Cardiac septum (tissue), 1 donor: Measurements from ENCODE around the gene BFAR. TPM values are rescaled to one million over a fixed set of nuclear protein-coding genes. Genes with fewer than 3 reads are reported as not detected.

Experiments
- DNase-seq: peaks from one replicate; pipeline ENCODE4 v3.0.0-alpha.2; 2020; ENCODE audit warnings: low spot score
- intact Hi-C: fragments of 100-400 bp; cut with DNase I; formaldehyde crosslinking; loops from one replicate; pipeline ENCODE4 v1.14.0; 2022
- long read RNA-seq: library from polyadenylated mRNA; unstranded; transcript quantifications from one replicate; pipeline ENCODE4 v2.0.0, GENCODE V29; 2021
- total RNA-seq: library from RNA; stranded (reverse); fragmentation: NEBNext Ultra II Directional; extraction: Animal tissue kit (Norgen Biotek cat#: 25700); gene quantifications from one replicate; pipeline ENCODE4 v1.2.1, GENCODE V29; 2021
- donor health status: DM: no; HTN: no; CAD: no.

BFAR gene, protein sequence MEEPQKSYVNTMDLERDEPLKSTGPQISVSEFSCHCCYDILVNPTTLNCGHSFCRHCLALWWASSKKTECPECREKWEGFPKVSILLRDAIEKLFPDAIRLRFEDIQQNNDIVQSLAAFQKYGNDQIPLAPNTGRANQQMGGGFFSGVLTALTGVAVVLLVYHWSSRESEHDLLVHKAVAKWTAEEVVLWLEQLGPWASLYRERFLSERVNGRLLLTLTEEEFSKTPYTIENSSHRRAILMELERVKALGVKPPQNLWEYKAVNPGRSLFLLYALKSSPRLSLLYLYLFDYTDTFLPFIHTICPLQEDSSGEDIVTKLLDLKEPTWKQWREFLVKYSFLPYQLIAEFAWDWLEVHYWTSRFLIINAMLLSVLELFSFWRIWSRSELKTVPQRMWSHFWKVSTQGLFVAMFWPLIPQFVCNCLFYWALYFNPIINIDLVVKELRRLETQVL
- total RNA-seq = 34.2 TPM
- long read RNA-seq, transcript BFAR-201 (8 exons, 3,039 nt) = major isoform, 20 of 38 reads
- long read RNA-seq, partial matches to known transcripts = 9 of 38 reads
- long read RNA-seq, other reads (novel, unspliced or antisense) = 6 of 38 reads

- intact Hi-C loops = no loop called here
Measured at GRCh38 chr16:14632693-14633569, at the start of gene BFAR. Gene BFAR (plus strand): TSS chr16:14632951. CDS start chr16:14644347, 11,396 bp downstream.

GRCh38 chr16:14585287-14585686, 47.5 kb upstream of the BFAR start:
- intact Hi-C loops = no loop called here
- DNase-seq = no peak

More at GRCh38 chr16:14632693-14633569, at the start of gene BFAR:
- peak; percentile 100 for DNase-seq

- DNase-seq = no peak
Measured at GRCh38 chr16:14586637-14587305, 46.0 kb upstream of the BFAR start.

GRCh38 chr16:14600164-14600563, 32.6 kb upstream of the BFAR start:
- DNase-seq = no peak
- intact Hi-C loops = no loop called here

More at GRCh38 chr16:14586637-14587305, 46.0 kb upstream of the BFAR start:
- intact Hi-C loops = no loop called here

GRCh38 chr16:14602443-14602963, 30.2 kb upstream of the BFAR start:
- intact Hi-C loops = no loop called here
- DNase-seq = no peak

DNA sequence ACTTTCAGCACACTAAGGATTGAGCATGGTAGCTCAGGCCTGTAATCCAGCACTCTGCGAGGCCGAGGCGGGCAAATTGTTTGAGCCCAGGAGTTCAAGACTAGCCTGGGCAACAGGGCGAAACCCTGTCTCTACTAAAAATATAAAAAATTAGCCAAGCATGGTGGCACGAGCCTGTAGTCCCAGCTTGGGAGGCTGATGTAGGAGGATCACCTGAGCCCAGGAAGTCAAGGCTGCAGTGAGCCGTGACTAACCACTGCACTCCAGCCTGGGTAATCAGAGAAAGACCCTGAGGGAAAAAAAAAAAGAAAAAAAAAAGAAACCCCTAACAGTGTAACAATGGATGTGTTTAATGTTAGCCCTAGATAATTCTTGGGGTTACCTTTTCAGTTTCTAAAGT, 26.6 kb upstream of the BFAR start:
- intact Hi-C loops = no loop called here
- no peak for DNase-seq

DNA sequence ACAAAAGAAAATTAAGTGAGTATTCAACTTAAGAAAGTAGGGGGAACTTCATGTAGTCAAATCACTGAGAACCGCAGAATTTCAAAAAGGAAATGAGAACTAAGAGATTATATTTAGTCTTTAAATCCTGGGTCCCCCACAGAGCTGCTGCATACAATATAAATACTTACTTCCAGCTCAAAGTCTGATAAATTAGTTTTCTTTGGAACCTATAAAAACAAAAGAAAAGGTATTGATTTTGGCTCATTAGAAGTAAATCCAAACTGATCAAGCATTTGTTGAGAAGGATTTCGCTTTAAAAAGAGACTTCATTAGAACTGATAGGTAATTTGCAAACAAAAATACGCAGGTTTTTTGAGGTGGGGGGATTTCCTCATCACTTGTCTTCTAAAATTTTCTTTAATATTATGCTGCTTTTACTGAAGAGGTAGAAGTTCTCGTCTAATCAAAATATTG, 24.6 kb upstream of the BFAR start:
- intact Hi-C loops = no loop called here
- no peak for DNase-seq

- intact Hi-C loops = no loop called here
- DNase-seq = no peak
Measured at GRCh38 chr16:14608604-14609003, 24.1 kb upstream of the BFAR start.

DNA sequence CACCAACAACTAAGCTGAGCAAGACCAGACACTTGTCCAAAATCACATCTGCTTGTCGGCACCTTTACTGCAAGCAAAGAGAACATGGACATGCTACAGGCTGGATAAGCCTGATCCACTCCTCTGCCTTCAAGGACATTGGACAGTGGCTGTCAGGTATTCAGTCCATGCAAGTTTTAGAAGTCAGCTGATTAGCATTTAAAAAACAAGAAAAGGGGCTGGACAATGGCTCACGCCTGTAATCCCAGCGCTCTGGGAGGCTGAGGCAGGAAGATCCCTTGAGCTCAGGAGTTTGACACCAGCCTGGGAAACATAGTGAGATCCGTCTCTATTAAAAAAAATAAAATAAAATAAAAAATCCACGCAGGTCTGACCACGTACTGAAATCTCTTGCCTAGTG, 23.0 kb upstream of the BFAR start:
- DNase-seq = no peak
- intact Hi-C loops = no loop called here

DNA sequence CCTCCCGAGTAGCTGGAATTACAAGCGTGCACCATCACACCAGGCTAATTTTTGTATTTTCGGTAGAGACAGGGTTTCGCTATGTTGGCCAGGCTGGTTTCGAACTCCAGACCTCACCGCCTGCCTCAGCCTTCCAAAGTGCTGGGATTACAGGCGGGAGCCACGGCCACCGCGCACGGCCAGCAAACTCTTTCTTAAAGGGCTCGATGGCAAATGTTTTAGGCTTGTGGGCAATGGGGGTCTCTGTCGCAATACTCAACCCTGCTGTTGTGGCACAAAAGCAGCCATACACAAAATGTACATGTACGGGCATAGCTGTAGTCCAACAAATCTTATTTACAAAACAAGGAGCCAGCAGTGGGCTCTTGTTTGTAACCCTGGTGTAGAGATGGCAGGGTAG, 21.1 kb upstream of the BFAR start:
- no peak for DNase-seq
- intact Hi-C loops = no loop called here

DNA sequence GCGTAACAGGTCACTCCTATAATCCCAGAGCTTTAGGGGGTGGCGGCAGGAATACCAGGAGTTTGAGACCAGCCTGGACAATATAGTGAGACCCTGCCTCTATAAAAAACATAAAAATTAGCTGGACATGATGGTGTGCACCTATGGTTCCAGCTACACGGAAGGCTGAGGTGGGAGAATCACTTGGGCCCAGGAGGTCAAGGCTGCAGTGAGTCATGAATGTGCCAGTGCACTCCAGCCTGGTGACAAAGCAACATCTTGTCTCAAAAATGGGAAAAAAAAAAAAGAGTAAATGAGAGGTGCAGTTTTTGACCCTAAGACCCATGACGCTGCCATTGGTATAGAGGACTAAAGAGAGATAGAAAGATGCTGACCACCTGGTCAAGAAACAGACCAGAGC, 18.8 kb upstream of the BFAR start:
- no peak for DNase-seq
- intact Hi-C loops = no loop called here

GRCh38 chr16:14616280-14616679, 16.5 kb upstream of the BFAR start:
- intact Hi-C loops = no loop called here

DNA sequence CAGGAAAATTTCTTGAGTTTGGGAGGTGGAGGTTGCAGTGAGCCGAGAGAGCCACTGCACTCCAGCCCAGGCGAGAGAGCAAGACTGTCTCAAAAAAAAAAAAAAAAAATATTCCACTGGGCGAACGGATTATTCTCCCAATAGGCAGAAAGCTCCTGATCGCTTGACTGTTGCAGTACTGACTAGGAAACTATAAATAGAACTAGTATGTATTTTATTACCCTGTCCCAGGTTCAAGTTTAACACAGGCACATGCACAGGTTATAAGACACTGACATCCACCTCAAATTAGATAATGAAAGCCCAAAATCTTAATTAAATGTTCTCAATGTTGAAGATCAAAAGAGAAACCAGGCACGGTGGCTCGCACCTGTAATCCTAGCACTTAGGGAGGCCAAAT, 14.2 kb upstream of the BFAR start:
- intact Hi-C loops = no loop called here
- DNase-seq = no peak

More at GRCh38 chr16:14616280-14616679, 16.5 kb upstream of the BFAR start:
- DNase-seq = no peak

DNA sequence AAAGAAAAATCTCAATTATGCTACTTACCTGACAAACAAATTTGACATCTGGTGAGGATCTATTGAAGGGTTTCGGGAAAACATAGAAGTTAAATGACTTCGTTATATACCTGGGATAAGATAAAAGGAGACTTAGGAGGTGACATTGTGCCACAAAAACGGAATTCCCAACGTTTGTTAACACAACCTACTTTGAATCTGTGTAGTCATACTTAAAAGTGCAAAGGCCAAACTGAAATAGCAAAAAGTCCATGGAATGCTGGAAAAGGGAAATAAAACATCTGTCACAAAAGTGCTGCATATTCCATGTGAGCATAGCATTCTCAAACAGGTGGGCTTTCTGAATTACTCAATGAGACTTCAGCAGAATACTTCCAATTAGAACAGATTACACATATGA, 5.7 kb upstream of the BFAR start:
- no peak for DNase-seq
- intact Hi-C loops = loop anchor here (5.0 kb wide), 1 partner anchor 705 kb away; the partner anchor contains the start of gene ERCC4

DNA sequence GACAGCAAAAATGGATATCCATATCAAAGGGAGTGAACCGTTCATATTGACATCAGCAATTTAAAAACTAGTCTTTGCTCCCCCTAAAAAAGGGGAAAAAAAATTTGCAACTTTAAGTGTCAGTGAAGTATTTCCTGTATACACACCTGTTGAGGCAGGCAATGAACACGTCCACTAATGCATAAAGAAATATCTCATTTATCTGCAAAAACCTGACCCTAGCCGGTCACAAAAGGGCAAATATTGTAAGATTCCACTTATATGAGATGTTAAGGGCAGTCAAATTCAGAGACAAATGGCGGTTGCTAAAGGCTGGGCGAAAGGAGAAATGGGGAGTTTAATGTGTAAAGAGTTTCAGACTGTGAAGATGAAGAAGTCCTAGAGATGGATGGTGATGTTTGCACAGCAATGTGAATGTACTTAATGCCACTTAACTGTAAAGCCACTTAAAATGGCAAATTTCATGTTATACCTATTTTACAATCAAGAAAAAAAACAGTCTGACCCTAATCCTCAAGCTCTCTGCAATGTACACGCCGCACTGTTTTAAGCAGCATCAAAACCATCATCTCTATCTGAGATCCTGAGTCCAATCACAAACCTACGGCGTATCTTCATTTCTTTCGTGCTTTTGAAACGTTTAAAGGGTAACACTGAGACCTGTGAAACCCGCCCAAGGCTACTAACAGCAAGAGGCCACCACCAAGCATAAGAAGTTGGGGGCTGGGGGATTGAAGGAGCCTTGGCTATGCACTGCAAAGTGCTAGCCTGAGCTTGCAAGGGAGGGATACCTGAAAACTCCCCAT, 3.7 kb upstream of the BFAR start:
- intact Hi-C loops = loop anchor here (5.0 kb wide), 1 partner anchor 707 kb away; the partner anchor contains the start of gene ERCC4
- no peak for DNase-seq

DNA sequence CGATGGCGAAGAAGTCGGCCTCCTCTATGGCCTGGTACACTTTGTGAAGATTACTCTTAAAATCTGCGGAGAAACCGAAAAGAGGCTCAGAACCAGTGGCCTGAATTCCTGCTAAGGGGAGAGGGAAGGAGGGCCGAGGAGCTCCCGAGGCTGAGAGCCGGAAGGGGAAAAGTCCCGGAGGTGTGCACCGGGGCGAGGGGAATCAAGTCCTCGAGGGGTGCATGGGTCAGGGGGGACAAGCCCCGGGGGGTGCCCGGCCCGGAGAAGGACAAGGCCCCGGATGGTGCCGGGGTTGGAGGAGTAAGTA, 3.2 kb upstream of the BFAR start:
- DNase-seq = no peak

DNA sequence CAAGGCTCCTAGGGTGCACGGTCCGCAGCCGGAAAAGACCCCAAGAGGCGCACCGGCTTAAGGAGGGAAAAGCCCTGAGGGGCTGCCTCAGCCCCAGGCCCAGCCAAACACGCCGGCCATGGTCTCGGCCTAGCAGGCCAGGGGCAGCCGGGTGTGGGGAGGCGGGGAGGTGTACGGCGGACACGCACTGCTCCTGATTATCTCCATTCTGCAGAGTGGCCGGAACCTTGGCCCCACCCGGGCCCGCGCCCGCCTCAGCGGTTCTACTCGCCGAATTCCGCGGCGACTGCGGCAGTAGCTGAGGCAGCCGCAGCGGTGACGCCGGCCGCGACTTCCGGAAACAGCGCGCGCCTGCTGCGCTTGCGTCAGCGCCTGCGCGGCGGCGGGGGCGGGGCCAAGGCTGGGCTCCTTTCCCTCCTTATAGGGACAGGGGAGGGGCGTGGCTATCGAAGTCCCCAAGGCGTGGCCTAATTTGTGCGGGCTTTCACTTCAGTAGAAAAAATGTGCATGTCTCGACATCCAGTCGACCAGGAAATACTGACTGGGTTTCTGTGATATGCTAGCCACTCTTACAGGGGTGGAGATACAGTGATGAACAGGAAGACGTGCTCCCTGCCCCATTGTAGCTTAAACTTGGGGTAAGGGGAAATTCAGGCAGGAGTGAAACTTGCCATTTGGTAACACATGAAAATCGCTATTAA, 2.7 kb upstream of the BFAR start, which contains the start of gene PARN:
PARN (minus strand) TSS at position 342 of the 701 bp plus-strand sequence; CDS start at position 207, 135 bp downstream.
- intact Hi-C loops = loop anchor here (5.0 kb wide), 1 partner anchor 708 kb away; the partner anchor contains the start of gene ERCC4
- peak; percentile 98 for DNase-seq

More for the DNA sequence above, 3.2 kb upstream of the BFAR start:
- intact Hi-C loops = loop anchor here (5.0 kb wide), 1 partner anchor 707 kb away; the partner anchor contains the start of gene ERCC4
